GM18907 (cell line): ENCODE data around the gene PDCD2L.
"Not testable (repeated sequence)": the region's sequence is repeated elsewhere in the genome, so short reads cannot be mapped to it uniquely, and the experiment has no call there.

Source experiments
- ATAC-seq: cut with Tn5 transposase; IDR thresholded peaks from one replicate; pipeline ENCODE4 v1.9.1; 2021; ENCODE audit warnings: mild to moderate bottlenecking, moderate library complexity; ENCODE audit not compliant: unreplicated experiment

PDCD2L gene

DNA sequence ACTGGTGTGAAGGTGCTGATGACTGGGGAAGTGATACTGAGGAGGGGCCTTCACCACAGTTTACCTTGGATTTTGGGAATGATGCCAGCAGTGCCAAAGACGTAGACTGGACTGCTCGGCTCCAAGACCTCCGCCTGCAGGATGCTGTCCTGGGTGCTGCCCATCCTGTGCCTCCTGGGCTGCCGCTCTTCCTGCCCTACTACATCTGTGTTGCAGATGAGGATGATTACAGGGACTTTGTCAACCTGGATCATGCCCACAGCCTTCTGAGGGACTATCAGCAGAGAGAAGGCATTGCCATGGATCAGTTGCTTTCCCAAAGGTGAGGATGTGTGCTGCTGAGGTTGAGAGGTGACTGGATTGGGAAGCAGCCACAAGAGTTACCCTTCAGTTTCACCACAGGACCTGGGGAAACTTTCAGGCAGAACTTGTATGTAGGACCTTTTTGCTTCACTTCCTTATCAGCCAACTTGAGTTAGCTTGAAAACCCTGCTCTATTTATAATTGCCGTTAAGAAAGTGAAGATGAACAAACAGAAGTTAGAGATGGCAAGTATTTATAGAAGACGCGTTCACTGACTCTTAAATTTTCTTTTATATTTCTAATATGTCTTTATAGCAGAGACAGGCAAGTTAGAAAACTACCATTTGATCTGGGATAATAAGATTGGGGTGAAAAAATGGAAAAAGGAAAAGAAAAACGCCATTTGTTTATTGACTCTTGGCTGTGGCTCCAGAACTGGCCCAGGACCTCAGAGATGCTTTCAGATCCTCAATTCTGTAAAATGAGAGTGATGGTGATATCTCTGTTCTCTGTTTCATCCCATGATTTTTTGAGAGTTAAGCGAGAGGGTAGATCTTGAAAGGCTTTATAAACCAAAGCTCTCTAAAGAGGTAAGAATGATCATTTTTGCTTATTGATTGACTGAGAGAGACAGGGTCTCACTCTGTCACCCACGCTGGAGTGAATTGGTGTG lies 5.3 kb downstream of the PDCD2L start:
- ATAC-seq, result no peak

DNA sequence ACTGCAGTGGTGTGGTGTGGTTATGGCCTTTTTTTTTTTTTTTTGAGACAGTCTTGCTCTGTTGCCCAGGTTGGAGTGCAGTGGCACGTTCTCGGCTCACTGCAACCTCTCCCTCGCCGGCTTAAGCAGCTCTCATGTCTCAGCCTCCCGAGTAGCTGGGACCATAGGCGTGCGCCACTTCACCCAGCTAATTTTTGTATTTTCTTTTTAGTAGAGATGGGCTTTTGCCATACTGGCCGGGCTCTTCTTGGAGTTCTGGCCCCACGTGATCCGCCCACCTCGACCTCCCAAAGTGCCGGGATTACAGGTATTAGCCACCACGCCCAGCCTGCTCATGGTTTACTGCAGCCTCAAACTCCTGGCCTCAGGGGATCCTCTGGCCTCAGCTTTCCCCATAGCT lies 7.0 kb downstream of the PDCD2L start:
- no peak for ATAC-seq

DNA sequence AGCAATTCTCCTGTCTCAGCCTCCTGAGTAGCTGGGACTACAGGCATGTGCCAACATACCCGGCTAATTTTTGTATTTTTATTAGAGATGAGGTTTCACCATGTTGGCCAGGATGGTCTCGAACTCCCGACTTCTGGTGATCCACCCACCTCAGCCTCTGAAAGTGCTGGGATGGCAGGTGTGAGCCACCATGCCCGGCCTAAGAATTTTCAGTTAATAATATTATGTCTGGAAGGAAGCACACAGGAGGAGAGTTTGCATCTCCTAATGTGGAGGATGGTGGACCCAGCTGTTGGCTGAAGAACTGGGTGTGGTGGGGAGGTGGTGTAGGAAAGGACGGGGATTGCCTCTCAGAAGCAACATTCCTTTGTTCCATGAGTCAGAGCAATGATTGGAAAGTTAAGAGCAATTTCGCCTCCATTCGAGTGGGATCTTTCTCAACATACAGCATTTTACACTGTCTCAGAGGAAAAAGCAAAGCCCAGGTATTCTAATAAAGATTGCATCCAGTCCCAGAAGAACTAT lies 11.9 kb downstream of the PDCD2L start:
- no peak for ATAC-seq

DNA sequence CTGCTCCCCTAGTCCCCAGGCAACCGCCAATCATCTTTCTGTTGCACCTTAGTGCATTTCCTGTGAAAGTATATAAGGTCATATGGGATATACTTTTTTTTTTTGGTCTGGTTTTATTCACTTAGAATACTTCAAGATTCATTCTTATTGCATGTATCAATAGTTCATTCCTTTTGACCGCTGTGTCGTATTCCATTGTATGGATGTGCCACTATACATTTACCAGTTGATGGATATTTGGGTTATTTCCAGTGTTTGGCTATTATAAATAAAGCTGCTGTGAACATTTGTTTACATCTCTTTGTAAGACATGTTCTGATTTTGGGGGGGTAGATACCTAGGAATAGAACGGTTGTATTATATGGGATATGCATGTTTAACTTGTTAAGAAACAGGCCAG lies 14.1 kb downstream of the PDCD2L start:
- ATAC-seq, result no peak

DNA sequence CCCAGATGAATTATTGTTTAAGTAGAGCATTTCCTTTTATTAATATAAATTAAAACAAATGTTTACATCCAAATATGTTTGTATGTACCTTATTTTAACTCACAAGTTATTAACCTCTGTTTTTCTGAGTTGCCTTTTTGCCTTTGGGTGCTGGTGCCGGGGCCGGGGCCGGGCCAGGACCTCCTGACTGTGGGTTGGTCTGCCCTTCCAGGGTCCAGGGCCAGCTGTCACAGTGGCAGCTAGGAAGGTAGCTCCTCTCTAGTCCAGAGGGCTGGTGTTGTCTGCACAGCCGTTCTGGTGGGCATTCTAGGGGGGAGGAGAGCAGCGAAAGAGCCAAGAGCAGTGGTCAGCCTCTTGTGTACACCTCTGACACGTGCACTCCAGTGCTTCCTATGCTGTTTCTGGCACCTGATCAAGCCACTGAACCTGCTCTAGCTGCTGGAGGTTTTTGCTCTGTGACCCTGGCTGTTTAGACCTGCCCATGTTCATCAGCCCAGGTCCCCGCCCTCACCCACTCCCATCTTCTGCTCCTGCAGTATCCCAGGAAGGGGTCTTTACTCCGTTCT lies 22.0 kb downstream of the PDCD2L start:
- no peak for ATAC-seq

DNA sequence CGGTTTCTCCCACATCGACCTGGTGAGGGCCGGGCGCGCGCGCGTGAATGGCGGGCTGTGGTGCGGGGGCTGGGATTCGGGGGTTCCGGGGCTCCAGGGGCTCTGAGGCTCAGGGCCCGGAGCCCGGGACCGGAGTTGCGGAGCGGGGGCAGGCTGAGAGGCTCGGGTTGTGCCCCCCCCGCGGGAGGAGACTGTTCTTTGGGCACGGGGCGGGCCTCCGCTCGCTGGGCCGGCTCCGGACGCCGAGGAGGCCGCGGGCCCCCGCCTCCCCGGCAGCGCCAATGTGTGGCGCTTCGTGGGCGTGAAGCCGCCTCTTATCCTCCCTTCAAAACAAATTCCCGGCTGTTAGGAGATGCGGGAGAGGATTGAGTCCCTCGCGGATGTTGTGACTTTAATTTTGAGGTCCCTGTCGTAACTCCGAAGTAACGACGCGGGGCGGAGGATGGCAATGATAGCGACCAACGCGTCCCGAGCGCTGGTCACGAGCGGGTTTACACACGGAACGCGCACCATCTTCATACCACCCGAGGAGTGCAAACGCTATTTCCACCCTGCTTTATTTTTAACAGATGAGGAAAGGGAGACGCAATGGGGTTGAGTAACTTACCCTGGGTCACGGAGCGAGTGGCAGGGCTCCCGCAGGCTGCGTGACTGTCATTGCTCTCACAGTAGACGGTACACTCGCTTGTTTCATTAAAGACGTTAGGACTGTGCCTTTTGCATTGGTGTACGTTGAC lies 24.5 kb downstream of the PDCD2L start:
- ATAC-seq, result peak; percentile 55

DNA sequence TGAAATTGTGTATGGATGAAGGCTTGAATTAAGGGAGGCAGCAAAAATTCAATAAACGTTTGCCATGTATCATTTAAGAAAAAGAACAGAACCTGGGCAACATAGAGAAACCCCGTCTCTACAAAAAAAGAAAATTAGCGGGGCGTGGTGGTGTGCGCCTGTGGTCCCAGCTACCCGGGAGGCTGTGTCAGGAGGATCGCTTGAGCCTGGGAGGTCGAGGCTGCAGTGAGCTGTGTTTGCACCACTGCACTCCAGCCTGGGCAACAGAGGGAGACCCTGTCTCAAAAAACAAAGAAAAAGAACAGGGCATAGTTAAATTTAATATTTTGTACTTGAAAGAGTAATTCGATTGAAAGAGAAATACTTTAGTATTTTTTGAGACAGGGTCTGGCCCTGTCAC lies 25.4 kb downstream of the PDCD2L start:
- no peak for ATAC-seq

DNA sequence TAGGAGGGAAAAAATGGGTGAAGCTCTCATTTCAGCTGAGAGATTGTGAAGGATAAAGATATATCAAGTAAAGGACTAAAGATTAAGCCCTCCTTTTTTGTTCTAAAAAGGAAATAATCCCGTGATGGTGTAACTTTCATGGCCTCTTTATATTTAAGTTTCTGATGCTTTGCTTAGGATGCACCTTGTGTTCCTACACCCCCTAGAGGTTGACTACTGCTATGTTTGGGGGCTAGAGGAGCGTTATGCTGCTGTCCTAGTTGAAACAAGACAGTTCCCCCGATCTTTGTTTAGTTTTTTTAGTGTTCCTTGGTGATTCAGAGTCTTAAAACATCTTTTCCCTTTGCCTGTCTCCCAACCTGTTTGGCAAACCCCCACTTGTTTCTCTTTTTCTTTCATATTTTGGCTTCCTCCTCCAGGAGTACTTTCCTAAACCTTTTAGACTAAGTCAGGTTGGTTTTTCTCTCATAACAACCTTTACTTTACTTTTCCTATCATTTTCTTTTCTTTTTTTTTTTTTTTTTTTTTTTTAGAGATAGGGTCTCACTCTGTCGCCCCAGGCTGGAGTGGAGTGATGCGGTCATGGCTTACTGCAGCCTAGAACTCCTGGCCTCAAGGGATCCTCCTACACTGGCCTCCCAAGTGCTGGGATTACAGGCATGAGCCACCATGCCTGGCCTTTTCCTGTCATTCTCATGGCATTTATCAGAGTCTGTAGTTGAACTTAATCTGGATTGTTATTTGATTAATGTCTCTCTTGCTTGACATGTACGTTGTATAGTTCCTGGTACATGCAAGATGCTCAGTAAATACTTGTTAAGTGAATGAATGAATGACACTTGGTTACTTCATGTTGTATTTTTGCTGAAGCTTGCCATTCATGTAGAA lies 26.8 kb downstream of the PDCD2L start:
- ATAC-seq, result no peak

DNA sequence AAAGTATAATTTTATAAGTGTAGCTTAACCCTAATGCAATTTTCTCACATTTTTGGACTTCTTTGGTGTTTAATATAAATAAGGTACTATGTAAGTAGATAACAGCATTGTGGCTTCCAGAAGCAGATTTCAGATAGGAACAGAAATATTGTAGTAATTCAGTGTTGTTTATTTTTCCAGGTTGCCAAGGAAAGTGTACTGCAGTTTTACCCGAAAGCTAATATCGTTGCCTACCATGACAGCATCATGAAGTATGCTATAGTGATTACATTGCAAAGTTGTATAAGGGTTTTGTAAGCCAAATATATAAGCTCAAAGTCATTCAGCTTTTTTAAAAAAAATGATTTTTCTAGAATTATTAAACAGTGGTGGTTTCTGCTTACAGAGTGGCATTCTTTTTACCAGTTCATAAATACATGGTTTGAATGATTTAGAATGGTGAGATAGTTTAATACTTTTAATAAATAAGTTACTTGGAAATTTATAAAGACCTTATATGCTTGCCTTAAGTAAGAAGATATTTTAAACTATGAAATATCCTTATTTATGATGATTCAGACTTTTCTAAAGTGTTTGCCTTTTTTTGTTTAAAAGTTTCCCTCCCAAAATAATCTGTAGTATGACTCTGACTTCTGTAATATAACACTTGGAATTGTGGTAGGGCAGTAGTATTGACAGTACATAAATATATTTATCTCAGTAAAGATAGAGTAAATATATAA lies 27.6 kb downstream of the PDCD2L start:
- no peak for ATAC-seq

DNA sequence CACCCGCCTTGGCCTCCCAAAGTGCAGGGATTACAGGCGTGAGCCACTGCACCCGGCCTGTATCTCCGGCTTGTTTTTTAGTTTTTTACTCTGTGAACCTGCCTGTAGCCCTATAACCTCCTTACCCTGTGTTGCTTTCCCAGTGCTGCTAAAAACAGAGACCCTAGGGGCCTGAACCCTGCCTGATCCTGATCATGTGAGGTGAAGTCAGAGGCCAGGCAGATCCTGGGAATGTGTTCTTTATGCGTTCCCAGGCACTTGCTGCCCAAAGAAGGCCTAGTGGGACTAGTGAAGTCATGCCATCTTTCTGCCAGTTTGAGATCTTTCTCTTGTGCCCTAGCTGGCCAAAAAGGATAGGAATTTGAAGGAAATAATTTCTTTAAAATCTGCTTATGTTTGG lies 28.6 kb downstream of the PDCD2L start:
- no peak for ATAC-seq

DNA sequence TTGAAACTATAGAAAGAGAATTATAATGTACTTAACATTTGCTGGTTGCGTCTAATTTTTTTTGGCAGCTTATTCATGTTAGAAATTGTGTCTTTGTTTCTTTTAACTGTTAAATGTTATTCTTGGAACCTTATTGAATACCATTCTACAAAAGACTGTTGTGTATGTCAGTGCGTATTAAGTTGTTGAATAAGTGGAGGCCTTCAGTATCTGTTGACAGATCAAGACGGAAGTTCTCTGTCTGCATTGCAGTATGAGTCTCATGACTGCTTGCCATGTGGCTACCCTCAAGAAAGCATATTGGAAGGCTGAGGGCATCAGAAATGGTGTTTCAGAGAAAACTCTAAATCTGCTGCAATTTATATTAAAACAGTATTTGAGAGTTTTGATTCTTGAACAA lies 32.5 kb downstream of the PDCD2L start:
- ATAC-seq, result no peak

DNA sequence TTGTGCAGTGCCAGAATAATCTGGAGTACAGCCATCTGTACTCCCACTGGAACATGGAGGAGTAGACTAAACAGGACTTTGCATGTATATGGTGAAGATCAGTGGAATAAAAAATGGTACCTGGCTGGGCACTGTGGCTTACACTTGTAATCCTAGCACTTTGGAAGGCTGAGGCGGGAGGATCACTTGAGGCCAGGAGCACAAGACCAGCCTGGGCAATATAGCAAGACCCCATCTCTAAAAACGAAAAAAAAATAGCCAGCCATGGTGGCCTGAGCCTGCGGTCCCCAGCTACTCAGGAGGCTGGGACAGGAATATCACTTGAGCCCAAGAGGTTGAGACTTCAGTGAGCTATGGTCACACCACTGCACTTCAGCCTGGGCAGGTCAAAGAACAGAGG lies 44.0 kb downstream of the PDCD2L start:
- no peak for ATAC-seq

DNA sequence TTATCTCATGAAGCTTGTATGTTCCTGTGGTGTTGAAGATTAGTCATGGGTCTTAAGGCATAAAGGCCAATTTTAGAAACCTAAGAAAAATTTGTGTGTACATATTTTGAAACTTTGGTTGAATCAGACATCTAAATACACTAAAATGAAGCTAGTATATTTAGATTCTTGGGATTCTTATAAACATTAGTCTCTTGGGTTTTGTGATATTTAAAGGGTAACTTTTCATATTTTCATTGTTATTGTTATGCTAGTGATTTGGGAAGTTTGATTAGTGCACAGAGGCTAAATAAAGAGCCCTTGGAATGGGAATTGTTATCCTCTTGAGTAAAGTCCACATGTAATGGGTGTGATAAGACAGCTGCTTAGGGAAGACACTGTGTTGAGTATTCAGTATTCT lies 48.5 kb downstream of the PDCD2L start:
- ATAC-seq, result no peak

DNA sequence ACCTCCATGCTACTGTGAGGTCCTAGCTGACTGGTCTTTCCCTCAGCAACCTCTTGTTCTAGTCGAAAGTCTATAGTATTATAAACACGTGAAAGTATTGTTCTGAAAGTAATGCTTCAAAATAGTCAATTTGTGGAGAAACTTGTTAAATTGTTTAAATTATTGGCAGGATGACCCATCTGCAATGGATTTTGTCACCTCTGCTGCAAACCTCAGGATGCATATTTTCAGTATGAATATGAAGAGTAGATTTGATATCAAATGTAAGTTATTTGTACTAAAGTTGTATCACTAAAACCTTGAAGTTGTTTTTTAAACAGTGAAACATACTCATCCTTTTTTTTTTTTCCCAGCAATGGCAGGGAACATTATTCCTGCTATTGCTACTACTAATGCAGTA lies 49.9 kb downstream of the PDCD2L start:
- ATAC-seq, result no peak

DNA sequence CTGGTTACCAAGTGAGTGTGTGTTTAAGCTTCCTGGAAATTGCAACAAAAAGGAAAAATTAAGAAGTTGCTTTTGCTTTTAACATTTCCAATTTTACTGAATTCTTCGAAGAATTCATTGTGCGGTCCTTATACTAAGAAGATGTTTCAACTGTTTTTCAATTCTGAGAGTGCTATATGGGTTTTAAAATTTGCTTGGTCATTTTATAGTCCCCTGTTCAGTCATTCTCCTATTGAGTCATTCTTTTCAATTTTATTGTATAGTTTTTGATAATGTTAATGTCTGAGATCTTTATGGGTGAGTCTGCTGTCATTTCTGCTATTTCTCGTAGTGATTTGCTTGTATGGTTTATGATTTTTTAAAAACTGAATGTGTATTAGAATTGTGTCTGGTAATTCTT lies 50.5 kb downstream of the PDCD2L start:
- no peak for ATAC-seq

DNA sequence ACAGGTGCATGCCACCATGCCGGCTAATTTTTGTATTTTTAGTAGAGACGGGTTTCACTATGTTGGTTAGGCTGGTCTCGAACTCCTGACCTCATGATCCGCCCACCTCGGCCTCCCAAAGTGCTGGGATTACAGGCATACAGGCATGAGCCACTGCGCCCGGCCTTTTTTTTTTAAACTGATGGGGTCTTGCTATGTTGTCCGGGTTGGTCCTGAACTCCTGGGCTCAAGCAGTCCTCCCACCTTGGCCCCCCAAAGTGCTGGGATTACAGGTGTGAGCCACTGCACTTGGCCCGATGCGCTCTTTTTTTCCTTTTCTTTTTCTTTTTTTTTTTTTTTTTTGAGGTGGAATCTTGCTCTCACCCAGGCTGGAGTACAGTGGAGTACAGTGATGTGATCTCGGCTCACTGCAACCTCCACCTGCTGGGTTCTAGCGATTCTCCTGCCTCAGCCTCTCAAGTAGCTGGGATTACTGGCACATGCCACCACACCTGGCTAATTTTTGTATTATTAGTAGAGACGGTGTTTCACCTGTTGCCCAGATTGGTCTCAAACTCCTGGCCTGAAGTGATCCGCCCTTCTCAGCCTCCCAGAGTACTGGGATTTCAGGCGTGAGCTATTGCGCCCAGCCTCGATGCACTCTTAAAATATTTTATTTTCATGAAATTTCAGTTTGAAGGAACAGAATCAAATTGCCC lies 51.7 kb downstream of the PDCD2L start:
- ATAC-seq, result not testable (repeated sequence)

DNA sequence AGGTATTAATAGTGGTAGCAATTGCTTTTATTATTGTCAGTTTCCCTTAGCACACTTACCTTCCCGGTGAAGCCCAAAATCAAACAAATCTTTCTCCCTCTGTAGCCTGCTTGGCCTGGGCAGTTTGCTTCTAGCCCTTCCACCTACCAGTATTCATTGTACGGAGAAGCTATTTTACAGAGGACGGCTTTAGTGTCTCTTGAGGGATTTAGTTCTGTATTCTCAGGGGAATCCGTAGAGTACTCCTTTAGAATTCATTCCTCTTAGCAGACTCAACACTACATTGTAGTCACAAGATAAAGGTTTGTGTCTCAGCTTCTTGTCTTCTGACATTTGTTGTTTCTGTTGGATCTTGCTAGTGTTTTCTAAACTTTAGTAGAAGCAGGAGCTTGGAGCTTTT lies 53.2 kb downstream of the PDCD2L start:
- no peak for ATAC-seq

DNA sequence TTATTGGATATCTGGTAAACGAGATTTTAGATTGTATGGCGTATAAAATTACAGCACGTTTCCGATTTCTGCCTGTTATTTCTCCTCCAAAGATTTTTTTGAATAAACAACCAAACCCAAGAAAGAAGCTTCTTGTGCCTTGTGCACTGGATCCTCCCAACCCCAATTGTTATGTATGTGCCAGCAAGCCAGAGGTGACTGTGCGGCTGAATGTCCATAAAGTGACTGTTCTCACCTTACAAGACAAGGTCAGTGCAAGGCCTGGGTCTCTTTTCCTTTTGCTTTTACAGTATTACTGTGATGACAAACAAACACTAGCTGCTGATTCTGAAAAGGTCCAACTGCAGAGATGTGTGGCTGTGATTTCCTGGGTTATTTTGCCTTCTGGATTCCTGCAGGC lies 54.5 kb downstream of the PDCD2L start:
- ATAC-seq, result no peak

DNA sequence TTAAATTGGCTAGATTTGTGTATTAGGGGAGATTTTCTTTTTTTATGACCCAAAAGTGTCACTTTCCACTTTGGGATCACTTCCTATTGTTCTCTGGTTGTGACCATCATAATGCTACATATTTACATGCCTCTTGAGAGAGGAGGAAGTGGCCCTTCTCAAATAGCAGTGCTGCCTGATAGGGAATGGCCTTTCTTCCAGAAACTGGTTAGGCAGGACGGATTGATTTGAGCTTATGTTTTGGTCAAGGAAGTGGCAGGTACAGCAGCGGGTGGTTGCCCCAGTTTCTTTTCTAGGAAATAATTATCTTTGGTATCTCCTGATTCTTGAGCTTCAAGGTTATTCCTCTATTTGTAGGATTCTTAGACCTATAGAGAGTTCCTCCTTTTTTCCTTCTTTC lies 55.4 kb downstream of the PDCD2L start:
- no peak for ATAC-seq
